Stimulated activated naive CD4-positive, alpha-beta T cell treated with Interleukin-2 at 50 U/mL for 16 hours (primary cell): Measurements from ENCODE around the gene CD6.

Experiments
- DNase-seq: peaks from one replicate; lab custom pipeline; 2025; lab: John Stamatoyannopoulos, UW

CD6 gene

DNA sequence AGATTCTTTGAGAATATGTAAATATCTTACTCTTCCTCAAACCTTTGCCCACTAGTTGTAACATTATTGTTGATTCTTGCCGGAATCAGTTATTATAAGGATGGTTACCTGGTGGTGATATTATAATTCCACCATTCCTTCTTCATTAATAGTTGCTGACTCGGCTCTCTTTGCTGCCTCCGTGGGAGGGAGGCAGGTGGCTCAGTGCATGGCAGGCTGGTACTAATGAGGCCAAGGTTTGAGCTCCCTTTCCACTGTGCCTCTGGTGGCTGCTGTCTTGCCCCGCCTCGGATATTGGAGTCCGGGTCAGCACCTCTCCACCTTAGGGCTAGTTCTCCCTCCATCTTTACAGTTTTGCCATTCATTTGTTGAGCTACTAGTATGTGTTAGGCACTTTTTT lies 12.7 kb downstream of the CD6 start:
- no peak for DNase-seq

DNA sequence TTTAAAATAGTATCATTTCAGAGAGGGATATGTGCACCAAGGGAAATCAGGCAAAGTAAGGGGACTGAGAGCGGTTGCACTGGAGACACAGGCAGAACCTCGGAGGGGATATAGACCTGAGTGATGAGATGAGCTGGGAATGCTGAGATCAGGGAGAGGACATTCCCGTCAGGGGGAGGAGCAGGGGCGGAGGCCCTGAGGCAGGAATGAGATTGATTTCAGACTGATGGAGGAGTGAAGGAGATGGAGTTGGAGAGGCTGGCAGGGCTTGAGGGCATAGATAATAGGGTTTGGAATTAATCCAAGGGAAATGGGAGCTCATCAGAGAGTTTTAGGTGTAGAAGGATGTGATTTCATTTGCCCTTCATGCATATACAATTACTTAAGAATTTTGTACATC lies 13.2 kb downstream of the CD6 start:
- no peak for DNase-seq

DNA sequence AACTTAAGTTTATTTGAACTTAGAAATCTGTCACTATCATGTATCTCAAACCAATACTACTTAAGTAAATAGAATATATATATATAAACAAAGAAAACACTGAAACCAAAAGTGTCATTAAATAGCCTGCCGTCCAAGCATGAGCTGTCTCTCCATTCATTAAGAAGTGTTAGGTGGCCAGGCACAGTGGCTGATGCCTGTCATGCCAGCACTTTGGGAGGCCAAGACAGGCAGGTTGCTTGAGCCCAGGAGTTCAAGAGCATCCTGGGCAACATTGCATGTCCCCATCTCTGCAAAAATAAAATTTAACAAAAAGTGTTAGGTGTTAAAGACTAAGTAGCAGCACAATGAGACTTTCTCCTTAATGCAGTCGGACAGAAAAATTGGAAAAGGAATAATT lies 14.0 kb downstream of the CD6 start:
- no peak for DNase-seq

DNA sequence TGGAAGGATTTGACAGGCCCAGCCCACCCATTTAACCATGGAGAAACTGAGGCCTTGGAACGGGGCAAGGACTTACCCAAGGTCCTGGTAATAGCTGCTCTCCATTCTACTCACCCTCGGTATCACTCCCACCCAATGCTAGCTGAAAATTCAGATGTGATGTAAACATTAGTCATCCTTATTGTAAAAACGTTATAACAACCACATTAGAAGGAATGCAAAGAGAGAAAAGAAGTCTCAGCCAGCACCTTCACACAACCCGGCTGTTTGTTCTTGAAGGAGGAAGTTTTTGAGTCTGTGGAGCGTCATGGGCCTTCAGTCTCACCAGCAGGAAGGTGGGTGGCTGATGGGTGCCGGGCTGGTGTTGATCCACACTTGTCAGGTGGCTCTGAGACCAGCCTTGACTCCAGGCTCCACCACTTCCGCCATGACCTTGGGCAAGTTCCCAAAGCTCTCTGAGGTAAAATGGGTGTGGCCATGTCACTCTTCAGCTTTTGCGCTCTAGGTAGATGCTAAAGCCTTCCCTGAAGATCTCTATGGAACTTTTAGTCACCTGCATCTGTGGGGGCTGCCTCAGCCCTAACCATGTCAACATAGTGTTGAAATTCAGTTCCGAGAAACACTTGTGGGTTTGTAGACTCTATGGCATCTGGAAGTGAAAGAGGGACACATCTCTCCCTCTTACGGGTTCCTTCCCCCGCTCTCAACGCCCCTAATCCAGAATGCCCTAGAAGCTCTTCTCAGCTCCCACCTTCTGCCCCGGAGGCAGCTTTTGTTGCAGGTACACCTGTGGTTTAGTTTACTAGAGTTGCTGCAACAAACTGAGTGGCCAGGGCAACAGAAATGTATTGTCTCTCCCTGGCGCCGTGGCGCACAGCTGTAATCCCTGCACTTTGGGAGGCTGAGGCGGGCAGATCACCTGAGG lies 14.8 kb downstream of the CD6 start:
- DNase-seq = peak; percentile 91

DNA sequence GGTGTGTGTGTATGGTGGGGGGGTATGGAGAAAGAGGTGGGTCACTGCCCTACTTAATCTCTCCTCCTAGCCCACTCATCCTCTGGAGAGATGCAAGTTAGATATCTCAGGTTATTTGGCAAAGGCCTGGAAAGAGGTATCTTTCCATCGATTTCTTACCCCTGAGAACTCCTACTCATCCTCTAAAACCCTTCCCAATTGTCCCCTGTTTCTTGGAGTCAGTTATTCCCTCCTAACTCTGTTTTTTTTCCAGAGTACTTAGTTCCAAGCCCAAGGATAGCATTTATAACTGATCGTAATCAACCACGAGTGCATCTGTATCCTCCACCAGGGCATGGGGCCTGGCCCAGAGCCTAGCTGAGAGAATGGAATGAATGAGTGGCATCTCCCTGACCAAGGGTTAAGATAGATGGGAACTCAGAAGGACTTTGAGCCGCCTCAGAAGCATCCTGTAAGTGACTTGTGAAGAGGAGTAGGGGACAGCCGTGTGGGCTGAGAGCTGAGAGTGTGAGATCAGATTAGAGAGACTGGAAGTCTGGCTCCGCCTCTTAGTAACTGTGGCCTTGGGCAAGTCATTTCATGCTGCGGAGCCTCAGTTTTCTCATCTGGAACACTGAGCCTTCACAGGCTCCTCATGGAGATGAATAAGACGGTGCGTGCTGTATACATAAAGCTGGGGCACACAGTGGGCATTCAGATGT lies 16.2 kb downstream of the CD6 start:
- DNase-seq = peak; percentile 75

DNA sequence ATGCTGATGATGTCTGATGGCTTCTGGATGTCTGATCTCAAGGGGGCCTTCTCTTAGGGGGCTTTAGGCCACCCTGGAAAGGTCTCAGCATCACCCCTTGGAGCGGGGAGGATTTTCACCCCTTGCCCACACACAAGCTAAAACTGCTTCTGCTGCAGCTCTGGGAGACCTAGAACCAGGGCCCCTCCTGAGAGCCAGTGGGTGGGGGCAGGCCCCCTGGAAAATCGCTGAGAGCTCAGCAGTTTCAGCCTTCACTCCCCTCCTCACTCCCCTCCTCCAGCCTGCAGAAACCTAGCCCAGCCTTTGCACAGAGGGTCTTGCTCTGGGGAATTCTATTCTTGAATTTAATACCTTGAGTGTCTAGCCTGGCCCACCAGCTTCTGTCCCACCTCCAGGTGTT lies 17.2 kb downstream of the CD6 start:
- no peak for DNase-seq

DNA sequence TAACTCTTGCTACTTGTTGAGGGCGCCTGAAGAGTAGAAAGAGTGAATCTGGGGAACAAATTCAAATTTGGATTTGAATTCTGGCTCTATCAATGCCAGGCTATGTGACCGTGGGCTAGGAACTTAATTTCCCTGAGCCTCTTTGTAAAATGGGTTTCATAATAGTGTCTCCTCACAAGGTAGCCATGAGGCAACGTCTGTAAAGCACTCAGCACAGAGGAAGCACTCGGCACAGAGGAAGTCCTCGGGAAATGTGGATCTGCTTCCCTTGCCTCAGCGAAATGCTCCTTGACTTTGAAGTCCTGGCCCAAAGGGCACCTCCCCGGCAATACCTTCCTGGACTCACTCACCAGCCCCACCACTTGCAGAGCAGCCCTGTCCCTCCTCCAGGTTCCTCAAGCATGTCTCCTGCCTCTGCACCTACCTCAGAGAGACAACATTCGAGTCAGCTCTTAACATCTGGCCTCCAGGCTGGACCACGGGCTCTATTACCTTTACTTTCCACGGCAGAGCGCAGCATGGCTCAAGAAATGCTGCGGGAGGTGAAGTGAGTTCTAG lies 17.7 kb downstream of the CD6 start:
- DNase-seq = no peak

DNA sequence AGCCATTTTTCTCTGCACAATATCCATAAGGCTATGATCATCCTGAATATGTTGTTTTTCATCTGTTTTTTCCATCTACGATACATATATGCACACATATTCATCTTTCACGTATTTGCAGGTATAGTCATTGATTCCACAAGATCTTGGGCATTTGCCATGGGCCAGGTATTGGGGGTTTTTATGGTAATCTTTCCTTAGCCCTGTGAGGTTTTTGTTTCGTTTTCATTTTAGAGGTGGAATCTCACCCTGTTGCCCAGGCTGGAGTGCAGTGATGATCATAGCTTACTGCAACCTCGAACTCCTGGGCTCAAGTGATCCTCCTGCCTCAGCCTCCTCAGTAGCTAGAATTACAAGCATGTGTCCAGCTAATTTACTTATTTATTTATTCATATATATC lies 20.0 kb downstream of the CD6 start:
- no peak for DNase-seq

DNA sequence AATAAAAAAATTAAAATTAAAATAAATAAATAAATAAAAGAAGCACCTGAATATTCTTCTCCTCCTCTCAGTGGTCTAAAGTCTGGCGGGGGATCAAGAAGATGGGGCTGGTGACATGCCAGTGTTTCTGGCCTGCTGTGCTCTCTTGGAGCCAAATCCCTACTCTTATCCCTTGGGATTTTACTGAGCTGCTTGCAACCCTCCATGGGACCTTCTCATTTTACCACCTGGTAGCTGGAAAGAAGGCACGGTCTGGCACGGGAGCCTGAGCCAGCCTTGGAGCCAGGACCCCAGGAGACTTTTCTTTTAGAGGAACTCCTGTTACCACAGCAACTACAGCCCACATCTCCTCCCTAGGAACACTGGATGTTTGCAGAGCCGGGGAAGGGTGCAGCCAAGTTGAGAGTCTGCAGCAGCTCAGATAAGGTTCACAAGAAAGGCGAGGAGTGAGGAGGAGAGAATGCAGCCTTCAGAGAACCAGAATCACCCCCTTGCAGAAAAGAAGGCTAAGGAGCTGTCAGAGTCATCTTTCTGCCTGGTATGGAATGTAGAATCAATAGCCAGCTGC lies 21.4 kb downstream of the CD6 start:
- DNase-seq = no peak

DNA sequence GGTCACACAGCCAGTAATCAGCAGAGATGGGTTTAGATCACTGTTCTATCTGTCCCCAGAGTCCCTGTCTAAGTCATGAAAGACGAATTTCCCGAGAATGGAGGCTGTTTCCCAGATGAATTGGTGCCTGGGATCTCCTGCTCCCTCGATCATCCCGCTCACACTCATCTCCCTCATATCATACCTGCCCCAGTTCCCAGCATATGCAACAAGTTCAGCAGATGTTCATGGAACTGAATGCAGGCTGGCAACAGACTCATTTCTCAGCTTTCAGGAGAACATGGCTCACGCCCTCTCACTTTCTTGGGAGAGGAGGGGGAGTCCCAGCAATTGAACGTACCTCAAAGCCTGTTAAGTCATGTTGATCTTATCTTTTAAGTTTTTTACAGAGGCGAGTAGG lies 22.1 kb downstream of the CD6 start:
- peak; percentile 31 for DNase-seq

DNA sequence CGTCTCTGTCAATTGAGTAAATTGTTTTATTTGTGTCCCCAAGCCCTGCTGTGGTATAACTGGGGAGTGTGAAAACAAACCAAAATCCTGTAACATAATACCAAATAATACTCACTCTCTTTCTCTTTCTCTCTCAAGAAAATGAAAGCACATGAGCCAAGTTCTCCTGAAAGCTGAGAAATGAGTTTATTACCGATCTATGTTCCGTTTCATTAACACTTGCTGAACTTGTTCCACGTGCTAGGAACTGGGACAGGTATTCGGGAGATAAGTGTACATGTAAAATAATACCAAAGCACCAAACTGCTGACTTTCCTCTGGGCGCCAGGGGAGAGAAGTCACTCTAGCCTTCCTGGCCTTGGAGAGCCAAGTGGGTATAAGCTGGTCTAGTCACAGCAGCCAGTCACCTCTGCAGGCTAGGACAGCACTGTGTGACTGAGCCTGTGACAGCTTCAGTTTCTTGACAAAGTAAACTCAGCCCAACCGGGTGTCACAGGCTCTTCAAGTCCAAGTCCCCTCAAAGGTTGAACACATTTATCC lies 23.1 kb downstream of the CD6 start:
- DNase-seq = no peak

DNA sequence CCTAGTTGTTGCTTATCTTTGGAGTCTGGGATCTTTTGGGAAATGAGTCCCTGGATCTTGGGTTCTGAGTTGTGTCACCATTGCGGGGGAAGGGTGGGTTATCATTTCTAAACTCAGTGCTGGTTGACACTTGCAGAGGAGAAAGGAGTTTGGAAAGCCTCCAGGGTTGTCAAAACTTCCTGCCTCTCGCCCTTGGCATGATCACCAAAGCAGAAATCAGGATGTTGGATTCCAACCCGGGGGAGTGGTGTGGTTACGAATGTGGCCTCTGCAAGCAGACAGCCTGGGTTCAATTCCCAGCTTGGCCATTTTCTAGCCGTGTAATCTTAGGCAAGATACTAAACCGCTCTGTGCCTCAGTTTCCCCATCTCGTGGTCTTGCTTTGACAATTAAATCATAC lies 24.3 kb downstream of the CD6 start:
- no peak for DNase-seq

DNA sequence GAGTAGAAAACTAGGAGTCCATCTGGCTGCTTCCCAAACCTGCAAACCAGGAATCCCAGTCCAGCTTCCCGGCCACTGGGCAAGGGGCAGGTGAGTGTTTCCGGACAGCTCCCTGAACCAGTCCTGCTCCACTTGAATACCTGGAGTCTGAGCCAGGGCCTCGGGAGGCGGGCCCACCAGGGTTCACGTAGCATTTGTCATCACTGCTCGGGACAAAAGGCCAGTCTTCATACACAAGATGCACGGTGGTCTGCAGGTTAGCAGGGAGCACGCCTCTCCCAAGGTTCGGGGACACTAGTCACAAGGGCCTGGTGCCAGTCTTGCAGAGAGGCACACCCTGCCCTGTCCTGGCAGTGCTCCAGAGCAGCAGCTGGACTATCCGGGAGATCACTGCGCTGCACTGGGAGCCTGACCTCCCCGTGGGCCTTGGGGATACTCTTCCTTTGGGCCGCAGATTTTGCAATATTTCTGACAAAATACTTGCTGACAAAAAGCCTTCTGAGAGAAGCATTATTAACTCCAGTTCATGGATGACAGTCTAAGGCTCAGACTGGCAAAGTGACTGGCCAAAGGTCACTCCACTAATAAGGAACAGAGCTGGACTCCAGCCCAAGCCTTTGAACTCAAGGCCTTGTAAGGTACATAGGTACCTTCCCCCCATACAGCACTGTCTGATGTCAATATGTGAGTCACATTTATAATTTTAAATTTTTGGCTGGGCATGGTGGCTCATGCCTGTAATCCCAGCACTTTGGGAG lies 25.1 kb downstream of the CD6 start:
- no peak for DNase-seq

DNA sequence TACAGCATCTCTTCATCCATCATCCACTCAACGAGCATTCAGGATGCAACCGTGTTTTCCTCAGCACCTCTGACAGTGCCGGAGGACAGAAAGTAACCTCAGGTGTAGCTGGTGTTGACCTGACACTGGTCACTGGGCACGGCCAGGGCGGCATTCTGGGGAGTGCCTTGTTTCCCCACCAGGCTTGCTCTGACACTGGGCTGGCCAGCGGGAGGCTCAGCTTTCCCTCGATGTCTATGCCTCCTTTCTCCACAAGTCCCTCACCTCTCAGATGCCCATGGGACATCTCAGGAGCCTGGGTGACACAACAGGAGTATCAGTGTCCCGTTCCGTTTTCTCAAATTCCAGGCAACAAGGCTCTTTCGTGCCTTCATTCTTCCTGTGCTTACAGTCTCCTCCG lies 28.9 kb downstream of the CD6 start:
- DNase-seq = no peak

DNA sequence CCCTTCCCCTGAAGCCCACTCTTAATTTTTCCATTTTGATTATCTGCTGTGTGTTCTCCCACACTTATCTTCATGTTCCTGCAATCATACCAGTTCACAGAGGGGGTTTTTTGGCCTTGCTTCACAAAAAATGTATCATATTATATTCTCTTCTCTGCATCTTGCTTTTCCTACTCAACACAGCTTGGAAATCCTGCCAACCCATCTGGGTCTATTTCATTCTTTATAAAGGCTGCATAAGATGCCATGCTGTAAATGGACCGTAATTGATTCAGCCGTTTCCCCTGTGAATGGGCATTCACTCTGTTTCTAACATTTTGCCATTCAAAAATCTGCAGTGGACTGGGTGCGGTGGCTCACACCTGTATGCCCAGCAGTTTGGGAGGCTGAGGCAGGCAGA lies 30.5 kb downstream of the CD6 start:
- DNase-seq = no peak

DNA sequence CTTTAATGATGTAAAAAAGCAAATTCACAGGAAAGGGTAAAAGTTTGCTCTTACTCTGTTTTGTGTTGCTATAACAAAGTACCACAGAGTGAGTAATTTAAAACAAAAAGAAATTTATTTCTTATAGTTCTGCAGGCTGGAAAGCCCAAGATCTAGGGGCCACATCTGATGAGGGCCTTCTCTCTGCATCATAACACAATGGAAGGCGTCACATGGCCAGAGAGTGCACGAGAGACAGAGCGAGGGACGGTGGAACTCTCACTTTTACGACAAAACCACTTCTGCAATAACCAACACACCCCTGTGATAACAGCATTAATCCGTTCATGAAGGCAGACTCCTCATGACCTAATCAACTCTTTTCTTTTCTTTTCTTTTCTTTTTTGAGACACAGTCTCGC lies 31.1 kb downstream of the CD6 start:
- DNase-seq = no peak

DNA sequence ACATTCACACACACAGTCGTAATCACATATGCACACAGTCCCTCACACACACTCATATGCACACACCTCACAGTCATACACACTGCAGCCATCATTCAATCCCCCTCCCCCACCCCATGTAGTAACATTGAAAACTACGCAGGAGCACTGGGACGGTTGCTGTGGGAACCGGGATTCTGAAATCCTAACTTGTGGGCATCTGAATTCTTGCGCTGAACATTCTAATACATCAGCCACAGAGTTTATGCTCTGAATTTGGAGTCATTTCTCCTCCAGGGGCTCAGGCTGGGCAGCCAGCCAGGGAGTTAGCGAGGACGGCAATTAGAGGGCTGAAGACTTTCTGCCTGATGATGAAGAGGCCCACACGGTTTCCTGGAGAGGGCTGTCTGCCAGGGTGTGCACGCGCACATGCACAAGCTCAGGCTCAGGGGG lies 32.7 kb downstream of the CD6 start:
- DNase-seq = peak; percentile 34

DNA sequence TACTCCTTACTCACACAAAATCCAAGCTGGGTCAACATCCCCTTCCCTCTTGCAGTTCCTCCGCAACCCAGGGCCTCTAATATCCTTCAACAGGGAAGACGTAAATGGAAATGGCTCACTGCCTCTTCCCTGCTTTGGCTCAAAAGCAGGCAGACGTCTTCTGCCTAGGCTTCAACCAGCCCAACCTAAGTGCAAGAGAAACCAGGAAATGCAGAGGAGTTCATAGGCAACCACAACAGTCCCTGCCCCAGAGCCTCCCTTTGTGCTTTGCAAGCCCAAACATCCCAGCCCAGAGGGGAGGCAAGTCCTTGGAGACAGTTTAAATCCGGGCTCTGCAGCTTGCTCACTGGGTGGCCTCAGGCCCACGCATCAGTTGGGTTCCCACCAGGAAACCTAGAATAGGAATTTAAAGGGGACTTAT lies 33.3 kb downstream of the CD6 start:
- DNase-seq = peak; percentile 23

DNA sequence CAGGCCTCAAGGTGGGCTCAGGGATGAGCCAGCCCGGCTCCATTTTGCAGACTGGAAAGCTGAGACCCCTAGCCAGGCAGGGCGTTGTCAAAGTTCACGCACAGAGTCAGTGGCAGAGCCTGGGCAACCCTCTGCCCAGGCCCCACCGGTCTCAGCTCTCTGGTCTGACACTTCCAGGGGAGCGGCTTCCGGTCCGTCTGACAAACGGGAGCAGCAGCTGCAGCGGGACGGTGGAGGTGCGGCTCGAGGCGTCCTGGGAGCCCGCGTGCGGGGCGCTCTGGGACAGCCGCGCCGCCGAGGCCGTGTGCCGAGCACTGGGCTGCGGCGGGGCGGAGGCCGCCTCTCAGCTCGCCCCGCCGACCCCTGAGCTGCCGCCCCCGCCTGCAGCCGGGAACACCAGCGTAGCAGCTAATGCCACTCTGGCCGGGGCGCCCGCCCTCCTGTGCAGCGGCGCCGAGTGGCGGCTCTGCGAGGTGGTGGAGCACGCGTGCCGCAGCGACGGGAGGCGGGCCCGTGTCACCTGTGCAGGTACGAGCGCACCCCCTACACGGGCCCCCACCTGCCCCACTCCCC lies 36.0 kb downstream of the CD6 start:
- no peak for DNase-seq

DNA sequence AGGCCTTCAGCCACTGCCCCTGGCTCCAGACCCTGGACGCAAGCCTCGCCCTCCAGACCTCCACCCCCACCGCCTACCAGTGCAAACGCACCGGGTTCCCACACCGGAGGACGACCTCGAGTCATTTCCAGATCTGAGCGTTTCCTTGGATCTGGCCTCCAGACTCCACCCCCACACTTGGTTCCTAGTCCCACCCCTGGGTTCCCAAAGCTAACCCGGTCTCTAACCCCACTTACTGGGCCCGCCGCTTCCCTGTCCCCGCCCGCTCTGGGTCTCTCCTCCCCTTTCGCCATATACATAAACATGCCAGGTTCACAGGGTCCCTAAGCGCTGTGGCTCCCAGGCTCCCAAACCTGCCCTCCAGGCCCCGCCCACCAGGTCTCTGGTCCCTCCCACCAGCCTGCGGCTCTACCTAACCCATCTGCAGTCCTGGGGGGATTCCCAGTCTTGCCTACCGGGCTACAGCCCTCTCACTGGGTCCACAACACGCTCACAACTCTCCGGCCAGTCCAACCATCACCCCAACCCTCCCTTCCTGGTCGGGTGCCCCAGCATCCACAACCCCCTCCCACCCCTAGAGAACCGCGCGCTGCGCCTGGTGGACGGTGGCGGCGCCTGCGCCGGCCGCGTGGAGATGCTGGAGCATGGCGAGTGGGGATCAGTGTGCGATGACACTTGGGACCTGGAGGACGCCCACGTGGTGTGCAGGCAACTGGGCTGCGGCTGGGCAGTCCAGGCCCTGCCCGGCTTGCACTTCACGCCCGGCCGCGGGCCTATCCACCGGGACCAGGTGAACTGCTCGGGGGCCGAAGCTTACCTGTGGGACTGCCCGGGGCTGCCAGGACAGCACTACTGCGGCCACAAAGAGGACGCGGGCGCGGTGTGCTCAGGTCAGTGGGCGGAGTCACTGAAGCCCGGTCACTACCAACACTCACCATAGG lies 36.7 kb downstream of the CD6 start:
- no peak for DNase-seq
